HG02610 (cell line): ENCODE results near the gene MAPK8.

Source experiments
- ATAC-seq: cut with Tn5 transposase; IDR thresholded peaks from one replicate; pipeline ENCODE4 v1.9.1; 2021; ENCODE audit warnings: mild to moderate bottlenecking, moderate library complexity; ENCODE audit not compliant: unreplicated experiment

The MAPK8 gene

DNA sequence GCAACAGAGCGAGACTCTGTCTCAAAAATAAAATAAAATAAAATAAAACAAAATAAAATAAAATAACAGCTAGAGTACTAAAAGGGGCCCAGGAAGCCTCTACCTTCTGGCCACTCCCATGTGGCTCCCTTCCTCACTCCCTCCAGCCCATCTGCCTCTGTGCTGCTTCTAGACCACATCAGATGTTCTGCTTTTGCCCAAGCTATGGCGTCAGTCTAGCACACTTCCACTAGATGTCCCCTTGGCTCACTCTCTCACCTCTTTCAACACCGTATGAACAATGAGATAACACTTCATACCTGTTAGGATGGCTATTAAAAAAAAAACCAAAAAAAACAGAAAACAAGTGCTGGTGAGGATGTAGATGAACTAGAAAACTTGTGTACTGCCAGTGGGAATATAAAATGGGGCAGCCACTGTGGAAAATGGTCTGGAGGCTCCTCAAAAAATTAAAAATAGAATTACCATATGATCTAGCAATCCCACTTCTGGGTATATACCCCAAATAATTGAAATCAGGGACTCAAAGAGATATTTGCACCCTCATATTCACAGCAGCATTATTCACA, 166.1 kb downstream of the MAPK8 start:
- ATAC-seq, result no peak

DNA sequence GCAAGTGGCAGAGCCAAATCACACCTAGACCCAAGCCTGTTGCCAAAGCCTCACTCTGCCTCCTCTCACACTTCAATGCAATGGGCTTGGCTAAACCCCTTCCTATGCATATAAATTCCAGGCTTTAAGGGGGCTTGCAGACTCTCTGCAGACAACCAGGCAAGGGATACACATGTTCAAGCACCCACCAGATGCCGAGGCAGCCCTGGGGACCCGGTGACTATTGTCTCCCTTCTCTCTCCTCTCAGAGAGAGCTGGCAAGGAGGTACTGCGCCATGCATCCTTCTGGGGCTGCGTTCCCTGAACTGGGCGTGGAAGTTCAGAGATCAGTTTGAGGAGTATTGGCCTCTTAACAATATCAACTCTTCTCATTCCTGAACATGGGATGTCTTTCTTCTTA, 167.2 kb downstream of the MAPK8 start:
- ATAC-seq, result no peak

DNA sequence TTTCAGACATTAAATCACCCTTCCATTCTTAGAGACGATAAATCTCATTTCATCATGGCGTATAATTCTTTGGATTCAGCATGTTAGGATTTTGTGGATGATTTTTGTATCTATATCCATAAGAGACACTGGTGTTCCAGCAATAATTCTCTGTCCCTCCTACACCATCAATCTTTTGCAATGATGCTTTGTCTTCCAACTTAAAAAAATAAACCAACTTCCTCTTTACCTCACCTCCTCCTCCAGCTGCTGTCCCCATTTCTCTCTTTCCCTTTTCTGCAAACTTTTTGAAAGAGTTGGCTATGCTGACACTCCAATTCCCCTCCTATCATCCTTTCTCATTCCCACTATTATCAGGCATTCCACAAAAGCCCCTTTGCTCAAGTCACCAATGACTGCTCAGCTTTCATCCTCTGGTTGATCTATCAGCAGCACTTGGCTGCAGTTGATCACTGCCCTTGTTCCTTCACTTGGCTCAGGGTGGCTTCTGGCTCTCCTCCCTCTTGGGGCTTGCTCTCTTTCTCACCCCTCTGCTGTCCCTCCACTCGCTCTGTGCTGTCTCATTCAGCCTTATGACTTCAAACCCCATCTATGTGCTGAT, 168.4 kb downstream of the MAPK8 start:
- ATAC-seq, result no peak

DNA sequence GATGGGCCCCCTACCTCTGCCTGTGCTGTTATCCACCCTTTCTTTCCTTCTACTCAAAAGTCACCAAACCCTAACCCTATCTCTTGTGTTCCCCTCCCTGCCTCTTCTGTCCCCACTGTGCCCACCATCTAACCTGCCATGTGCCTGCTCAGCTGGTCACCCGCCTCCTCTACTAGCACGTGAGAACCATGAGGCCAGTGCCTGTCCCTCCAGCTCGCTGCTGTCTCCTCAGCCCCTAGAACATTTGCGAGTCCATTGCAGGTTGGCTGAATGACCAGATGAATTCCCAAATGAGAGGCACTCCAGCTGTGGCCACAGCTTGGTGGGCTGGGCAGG, 169.4 kb downstream of the MAPK8 start:
- ATAC-seq, result no peak

DNA sequence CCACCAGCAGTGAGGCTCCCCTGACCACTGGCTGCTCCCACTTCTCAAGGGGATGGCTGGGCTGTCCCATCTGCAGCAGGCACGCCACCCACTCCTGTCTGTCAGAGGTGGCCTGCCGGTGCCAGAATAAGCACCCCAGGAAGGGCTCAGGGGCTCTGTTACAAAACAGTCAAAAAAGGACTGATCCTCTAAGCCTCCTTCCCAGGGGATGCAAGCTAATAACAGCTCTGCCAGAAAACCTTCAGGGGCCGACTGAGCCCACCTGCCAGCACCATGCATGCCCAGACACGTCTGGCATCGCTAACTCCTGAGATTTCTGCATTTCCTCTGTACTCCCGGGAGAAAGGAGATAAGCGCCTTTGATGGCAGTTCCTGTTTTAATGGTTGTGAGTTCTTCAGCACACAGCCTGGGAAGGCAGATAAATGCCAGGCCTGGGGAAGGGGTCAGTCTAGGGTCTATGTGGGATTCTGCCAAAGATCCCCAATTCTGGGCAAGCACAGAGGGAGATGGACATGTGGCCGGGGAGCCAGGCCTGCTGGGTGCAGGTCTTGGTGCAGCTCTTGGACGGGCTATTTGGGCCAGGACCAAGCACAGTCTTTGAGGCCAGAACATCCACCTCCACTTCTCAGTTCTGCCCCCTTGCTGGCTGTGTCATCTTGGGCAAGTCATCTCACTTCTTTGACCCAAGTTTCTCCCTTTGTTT, 170.0 kb downstream of the MAPK8 start:
- no peak for ATAC-seq

DNA sequence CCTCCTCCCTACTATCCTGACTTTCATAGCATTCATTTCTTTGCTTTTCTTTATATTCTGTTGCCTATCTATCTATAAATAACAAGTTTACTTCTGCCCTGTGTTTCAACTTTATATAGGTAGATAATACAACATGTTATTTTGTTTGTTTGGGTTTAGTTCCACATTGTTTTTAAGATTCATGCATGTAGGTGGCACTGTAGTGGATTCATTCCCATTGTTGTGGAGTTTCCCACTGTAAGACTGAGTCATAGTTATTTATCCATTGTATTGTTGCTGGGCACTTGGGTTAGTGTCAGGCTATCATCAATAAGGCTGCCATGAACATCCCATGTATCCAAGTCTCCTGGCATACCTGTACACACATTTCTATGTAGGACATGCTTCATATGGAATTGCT, 170.7 kb downstream of the MAPK8 start:
- no peak for ATAC-seq

DNA sequence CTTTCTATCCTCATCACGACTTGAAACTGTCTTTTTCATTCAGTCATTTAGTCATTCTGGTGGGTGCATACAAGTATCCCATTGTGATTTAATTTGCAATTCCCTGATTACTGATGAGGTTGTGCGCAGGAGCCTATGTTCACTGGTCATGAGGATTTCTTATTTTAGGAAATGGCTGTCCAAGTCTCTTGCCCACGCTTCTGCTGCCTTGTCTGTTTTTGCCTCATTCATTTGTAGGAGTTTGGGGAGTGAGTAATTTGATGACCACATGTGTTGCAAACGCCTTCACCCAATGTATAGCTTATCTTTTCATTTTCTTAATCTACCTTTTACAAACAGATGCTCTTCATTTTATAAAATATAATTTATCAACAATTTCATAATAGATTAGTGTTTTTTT, 171.1 kb downstream of the MAPK8 start:
- no peak for ATAC-seq

DNA sequence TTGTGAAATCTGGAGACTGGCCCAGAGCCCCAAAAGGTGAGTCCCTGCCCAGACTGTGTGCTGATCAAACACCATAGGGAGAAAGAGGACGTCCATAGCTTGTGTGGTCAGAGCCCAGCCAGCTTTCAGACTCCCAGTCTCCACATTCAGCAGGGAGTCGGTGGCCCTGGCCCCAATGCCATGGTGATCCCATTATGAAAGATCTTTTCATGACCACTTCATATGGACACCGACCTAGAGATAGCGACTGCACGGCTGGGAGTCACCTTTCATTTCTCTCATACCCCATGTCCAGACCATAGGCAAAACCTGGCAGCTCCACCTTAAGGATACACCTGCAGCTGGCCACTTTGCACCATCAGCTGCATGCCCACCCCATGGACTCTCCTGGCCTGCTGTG, 172.0 kb downstream of the MAPK8 start:
- no peak for ATAC-seq

DNA sequence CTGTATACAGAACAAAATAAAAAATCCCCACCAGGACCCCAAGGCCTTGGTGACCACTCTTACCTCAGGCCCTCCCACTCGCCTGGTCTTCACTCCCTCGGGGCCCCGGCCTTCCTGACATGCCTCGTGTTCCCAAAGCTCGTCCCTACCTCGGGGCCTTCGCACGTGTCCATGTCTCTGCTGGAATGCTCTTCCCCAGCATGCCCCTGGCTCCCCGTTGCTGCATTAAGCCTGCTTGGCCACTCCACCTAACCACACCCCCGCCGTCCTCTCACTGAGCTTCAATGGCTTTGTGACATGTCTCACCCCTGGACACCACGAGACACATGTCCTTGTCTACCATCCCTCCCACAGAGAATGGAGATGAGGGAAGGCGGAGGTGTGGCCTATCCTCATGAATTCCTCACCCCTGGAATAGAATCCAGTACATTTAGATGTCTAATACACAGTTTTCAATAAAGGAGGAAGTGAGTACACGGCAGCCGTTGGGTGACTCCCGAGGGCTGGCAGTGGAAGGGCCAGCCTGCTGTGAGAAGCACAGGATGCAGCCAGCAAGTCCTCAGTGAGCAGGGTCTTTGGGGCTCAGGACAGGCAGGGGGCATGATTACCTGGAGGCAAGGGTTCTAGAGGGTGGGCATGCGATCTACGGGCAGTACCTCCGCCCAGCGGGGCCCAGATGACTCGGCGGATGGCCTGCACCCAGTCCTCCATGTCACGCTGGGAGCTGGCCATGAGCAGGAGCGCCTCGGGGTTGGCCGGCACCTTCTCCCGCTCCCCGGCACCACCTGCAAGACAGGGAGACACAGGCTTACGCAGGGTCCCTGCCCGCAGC, 172.7 kb downstream of the MAPK8 start:
- ATAC-seq, result no peak

DNA sequence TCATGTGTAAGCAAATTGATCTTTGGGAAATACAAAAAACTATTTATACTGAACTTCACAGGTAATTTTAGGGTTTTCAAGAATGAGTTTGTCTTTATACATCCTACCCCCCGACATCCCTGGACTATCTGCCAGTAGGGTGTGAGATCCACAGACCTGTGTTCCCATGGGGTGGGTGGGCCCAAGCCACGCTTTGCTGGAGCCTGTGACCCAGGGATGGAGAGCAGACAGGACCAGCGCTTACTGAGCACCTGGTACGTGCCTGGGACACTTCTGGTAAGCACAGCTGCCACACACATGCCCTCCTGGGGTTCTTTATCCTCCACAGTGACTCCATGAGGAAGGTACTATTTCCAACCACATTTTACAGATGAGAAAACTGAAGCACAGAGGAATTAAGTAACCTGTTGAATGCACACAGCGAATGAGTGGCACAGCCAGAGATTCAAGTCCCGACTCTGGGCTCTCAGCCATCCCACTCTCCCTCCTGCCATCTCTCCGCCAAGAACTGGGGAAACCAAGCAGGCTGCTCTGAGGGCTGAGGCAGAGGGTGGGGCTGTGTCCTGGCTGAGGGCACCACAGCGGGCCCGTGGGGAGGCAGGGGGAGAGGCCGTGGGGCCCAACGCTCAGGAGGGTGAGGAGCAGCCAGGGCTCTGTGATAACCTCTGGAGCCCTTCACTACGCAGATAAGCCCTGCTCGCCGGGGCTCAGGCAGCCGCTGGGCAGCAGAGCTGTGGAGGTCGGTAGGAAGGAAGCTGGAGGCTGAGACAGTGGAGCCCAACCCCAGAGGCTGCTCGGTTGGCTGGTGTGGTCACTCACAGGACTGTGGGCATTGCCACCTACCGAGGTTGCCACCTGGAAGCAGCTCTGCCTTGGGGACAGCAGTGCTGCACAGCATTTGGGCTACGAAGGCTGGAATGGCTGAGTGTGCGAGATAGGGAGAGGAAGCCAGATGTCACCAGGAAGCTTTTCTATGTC, 174.2 kb downstream of the MAPK8 start:
- ATAC-seq, result no peak

DNA sequence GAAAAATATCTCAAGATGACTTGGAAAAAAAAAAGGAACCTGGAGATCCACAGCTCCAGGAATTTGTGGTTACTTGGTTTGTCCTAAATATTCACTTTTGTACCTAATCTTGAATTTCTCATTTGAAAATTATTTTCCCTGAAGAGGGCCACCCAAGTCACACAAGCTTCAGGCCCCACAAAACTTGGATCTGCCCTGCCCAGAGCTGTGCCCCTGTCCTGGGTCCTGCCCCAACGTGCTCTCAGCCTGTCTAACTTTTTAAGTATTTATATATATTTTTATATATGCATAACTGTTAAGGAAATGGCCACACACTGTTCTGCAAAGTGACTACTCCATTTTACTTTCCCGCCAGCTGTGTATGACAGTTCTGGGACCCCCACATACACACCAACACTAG, 174.9 kb downstream of the MAPK8 start:
- ATAC-seq, result no peak

DNA sequence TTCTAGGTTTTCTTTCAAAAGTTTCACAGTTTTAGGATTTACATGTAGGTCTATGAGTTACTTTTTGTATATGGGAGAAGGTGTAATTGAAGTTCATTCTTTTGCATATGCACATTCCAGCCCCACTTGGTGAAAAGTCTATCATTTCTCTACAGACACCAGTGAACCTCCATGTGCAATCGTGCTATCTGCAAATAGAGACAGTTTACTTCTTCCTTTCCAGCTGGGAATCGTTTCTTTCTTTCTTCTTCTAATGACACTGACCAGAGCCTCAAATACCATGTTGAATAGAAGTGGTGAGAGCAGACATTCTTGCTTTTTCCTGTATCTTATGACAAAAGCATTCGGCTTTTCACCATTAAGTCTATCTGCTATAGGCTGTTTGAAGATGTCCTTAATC, 175.7 kb downstream of the MAPK8 start:
- ATAC-seq, result no peak

DNA sequence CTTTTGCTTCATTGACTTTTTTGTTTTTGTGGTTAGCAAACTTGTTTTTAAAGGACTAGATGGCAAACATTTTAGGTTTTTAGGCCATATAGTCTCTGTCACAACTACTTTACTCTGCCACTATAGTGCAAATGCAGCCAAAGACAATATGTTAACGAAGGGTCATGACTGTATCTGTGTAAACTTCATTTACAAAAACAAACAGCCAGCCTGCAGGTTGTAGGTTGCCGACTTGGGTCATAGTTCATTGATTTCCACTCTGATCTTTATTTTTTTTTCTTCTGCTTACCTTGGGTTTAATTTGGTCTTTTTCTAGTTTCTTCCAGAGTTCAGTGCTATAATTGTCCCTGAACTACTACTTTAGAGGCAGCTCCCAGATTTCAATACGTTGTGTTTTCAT, 178.4 kb downstream of the MAPK8 start:
- no peak for ATAC-seq

DNA sequence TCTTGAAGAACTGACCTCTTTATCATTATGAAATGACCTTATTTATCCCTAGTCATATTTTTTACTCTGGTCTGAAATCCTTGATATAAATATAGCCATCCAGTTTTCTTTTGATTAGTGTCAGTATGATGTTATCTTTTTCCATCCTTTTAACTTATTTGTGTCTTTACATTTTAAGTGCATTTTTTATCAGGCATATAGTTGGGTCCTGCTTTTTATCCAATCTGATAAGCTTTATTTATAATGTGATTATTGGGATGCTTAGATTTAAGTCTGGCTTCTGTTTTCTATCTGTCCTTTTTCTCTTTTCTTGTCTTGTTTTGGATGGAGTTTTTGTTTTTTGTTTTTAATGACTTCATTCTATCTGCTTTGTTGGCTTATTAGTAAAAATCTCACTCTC, 179.2 kb downstream of the MAPK8 start:
- no peak for ATAC-seq

DNA sequence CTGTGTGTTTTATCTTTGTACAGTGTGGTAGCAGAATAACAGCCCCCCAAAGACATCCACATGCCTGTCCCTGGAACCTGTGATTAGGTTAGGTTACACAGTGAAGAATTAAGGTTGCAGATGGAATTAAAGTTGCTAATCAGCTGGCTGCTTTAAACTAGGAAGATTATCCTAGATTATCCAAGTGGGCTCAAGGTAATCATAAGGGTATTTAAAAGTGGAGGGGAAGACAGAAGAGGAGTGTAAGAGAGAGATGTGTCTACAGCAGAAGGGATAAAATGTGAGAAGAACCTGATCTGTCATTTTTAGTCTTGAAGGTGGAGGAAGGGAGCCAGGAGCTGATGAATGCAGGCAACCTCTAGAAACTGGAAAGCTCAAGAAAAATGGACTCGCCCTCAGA, 180.8 kb downstream of the MAPK8 start:
- ATAC-seq, result no peak
